GM12801 (cell line): ENCODE data around the gene DVL1.

Source experiments
- TF ChIP-seq, protein P1 (sequence below): IDR thresholded peaks from one replicate; pipeline ENCODE4 v1.5.1; 2011; ENCODE audit warnings: control low read depth; ENCODE audit not compliant: insufficient read length; ENCODE audit errors: extremely low read depth

The DVL1 gene

DNA sequence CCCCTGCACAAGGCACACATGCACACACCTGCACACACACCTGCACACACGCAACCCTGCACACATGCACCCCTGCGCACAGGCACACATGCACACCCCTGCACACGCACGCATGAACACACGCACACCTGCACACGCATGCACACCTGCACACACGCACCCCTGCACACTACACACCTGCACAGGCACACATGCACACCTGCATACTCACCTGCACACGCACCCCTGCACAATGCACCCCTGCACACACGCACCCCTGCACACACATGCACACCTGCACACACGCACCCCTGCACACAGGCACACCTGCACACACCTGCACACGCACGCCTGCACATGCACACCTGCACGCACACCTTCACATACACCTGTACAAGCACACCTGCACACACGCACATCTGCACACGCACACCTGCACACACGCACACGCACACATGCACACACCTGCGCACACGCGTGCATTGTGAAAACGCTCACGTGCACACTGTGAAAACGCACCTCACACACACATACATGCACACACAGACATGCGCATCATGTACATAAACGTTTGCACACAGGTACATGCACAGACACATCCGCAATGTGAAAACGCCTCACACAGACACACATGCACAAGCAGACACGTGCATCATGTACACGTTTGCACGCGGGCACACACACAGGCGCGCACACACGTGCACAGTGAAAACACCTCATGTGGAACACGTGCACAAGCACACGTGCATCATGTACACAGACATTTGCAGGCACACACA is 8.2 kb downstream of the DVL1 start:
- TF ChIP-seq, protein P1, sequence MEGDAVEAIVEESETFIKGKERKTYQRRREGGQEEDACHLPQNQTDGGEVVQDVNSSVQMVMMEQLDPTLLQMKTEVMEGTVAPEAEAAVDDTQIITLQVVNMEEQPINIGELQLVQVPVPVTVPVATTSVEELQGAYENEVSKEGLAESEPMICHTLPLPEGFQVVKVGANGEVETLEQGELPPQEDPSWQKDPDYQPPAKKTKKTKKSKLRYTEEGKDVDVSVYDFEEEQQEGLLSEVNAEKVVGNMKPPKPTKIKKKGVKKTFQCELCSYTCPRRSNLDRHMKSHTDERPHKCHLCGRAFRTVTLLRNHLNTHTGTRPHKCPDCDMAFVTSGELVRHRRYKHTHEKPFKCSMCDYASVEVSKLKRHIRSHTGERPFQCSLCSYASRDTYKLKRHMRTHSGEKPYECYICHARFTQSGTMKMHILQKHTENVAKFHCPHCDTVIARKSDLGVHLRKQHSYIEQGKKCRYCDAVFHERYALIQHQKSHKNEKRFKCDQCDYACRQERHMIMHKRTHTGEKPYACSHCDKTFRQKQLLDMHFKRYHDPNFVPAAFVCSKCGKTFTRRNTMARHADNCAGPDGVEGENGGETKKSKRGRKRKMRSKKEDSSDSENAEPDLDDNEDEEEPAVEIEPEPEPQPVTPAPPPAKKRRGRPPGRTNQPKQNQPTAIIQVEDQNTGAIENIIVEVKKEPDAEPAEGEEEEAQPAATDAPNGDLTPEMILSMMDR = no peak

DNA sequence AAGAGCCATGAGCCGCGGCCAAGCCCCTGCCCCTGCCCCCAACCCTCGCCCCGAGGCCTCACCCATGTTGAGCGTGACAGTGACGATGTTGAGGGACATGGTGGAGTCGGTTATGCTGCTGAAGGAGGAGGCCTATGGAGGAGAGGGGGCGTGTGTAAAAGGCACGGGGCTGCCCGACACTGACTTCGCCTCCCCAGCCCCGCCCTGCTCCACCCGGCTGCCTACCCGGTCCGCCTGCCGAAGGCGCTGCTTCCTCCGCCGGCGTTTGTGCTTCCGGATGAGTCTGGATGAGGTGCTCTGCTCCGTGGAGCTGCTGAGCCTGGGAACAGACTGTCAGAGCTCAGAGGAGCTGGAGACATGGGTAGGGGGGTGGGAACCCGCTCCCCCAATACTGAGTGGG is 9.0 kb downstream of the DVL1 start:
- TF ChIP-seq, protein P1 = no peak

DNA sequence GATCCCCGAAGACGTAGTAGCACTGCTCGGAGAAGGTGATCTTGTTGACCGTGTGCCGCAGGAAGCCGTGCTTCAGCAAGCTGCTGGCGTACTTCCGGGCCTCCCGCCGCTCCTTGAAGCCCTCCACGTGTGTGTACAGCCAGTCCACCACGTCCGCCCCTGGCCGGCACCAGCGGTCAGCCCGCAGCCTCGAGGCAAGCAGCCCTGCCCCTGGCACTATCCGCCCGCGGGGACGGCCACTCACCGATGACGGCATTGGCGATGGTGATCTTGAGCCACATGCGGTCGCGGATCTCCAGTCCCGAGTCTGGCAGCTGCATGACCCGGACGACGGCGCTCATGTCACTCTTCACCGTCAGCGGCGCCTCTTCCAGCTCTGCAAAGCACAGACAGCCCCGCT is 10.9 kb downstream of the DVL1 start:
- TF ChIP-seq, protein P1 = no peak

DNA sequence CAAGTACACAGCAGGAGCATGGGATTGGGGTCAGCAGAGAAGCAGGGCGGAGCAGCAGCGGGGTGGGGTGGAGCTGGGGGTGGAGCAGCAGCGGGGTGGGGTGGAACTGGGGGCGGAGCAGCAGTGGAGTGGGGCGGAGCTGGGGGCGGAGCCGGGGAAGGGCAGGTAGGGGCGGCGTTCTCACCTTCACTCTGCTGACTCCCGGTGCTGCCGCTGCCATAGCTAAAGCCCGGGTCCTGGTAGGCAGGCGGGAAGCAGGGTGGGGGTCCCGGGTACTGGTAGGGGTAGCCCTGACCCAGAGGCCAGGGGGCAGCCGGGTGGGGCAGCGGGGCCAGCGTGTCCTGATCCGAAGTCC is 11.4 kb downstream of the DVL1 start:
- TF ChIP-seq, protein P1 = no peak

- TF ChIP-seq, protein P1 = no peak
Observed at GRCh38 chr1:1336931-1337792, 12.1 kb downstream of the DVL1 start.

DNA sequence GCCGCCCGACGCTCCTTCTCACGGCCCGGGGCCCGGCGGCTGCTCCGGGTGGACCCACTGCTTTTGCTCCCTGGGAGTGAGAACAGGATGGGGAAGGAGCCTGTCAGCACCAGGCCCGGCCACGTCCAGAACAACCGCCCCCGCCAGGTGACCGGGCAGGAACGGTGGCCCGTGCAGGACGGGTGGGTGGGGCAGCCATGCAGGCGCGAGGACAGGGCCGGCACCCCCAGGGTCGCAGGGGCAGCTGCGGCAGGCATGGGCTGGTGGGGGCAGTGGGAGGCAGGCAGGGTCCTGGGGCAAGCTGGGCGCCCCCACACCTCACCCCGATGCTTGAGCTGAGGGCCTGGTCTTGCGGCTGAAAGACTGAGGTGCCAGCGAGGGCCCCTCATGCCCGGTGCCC is 12.8 kb downstream of the DVL1 start:
- TF ChIP-seq, protein P1 = no peak

DNA sequence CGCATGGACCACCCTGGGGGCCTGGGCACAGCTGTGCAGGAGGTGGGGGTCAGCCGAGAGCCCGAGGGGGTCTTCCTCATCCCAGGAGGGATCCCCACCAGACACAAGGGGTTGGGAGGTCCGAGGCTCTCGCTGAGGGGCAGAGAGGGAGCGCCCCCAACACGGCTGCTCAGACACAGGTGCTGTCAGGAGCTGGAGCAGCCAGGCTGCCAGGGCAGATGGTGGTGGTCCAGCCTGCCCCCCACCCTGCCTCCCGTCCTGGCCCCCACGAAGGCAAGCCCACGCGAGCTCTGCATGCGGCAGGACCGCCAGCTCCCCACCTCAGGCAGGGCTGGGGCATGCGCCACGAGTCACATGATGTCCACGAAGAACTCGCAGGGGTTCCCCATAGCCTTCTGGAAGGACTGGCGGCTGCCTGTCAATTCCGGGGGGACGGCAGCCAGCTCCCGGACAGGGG is 13.4 kb downstream of the DVL1 start:
- TF ChIP-seq, protein P1 = no peak
